Measurements from ENCODE around the gene NFIB. TPM values are rescaled to one million over a fixed set of nuclear protein-coding genes. Genes with fewer than 3 reads are reported as not detected.

The NFIB gene
- 240 TPM for total RNA-seq

GRCh38 chr9:14313951-14314423 is at the start of gene NFIB:
NFIB (minus strand) TSS chr9:14314141; CDS start chr9:14313511, 630 bp downstream.

